K562 (cell line): Measurements from ENCODE around the gene RYK. TPM values are rescaled to one million over a fixed set of nuclear protein-coding genes. Genes with fewer than 3 reads are reported as not detected.

Experiments used
- ATF1 ChIP-seq, 2 experiments: fragments of 450-650 bp in 1 of 2; IDR thresholded peaks; 2 replicates each; pipeline ENCODE4 v1.6.1; 2016; ENCODE audit warnings: missing compliant biosample characterization in 1 of 2, missing genetic modification characterization in 1 of 2
- ILK ChIP-seq: fragments of 450-650 bp; IDR thresholded peaks from 2 replicates; pipeline ENCODE4 v1.6.1; 2016; ENCODE audit warnings: missing genetic modification characterization, low read depth, mild to moderate bottlenecking, missing compliant biosample characterization, moderate library complexity, borderline replicate concordance
- KLF16 ChIP-seq: IDR thresholded peaks from 2 replicates; pipeline ENCODE4 v1.6.1; 2016; ENCODE audit warnings: antibody characterized with exemption
- MIER1 ChIP-seq: fragments of 450-650 bp; IDR thresholded peaks from 2 replicates; pipeline ENCODE4 v1.6.1; 2016; ENCODE audit warnings: antibody characterized with exemption, mild to moderate bottlenecking, low read depth
- MTF1 ChIP-seq: fragments of 250-450 bp; sonication (Bioruptor Pico); IDR thresholded peaks from 2 replicates; pipeline ENCODE4 v1.9.0; 2021; ENCODE audit warnings: moderate library complexity, mild to moderate bottlenecking, inconsistent platforms, borderline replicate concordance
- MYBL2 ChIP-seq, 2 experiments: fragments of 450-650 bp in 1 of 2; sonication (generic) in 1 of 2; formaldehyde crosslinking in 1 of 2; IDR thresholded peaks; 2 replicates each; pipeline versions ENCODE4 v1.6.1 to v1.8.1; 2017 to 2022; ENCODE audit warnings: borderline replicate concordance in 1 of 2, inconsistent platforms in 1 of 2, low read depth in 1 of 2, mild to moderate bottlenecking in 1 of 2, missing genetic modification reagents in 1 of 2, moderate library complexity in 1 of 2
- PHF8 ChIP-seq: fragments of 200-600 bp; sonication (generic); IDR thresholded peaks from 2 replicates; pipeline ENCODE4 v1.6.1; 2012; ENCODE audit warnings: mixed run types, mild to moderate bottlenecking, inconsistent platforms, low read length, moderate library complexity, borderline replicate concordance
- SRSF9 ChIP-seq: fragments of 200-400 bp; formaldehyde crosslinking; IDR thresholded peaks from 2 replicates; pipeline ENCODE4 v1.6.1; 2017; ENCODE audit warnings: low read depth, low read length, borderline replicate concordance
- TAF1 ChIP-seq: IDR thresholded peaks from 2 replicates; pipeline ENCODE4 v1.6.1; 2011; ENCODE audit warnings: mild to moderate bottlenecking, low read length, moderate library complexity; ENCODE audit not compliant: insufficient read depth, control insufficient read depth, severe bottlenecking; ENCODE audit errors: extremely low read depth
- ZNF354B ChIP-seq: fragments of 250-450 bp; sonication (Bioruptor Pico); IDR thresholded peaks from 2 replicates; pipeline ENCODE4 v1.4.0; 2020
- polyA plus RNA-seq, 8 experiments: library from polyadenylated mRNA; depleted of rRNA in 4 of 8; stranded (reverse) in 5 of 8; unstranded in 3 of 8; fragments of >200 nt; fragmentation: Nextera tagmentation in 2 of 8; fragmentation: Illumina TruSeq in 1 of 8; extraction: Ambion mirVana in 2 of 8; extraction: Trizol in 1 of 8; gene quantifications; 2 replicates each; pipeline versions ENCODE4 v1.2.1 to v1.2.3, GENCODE V29; 2011 to 2014; ENCODE audit warnings: inconsistent platforms in 1 of 8, missing spikeins in 1 of 8
- total RNA-seq, 7 experiments: library from RNA; depleted of rRNA in 6 of 7; stranded (reverse); fragments of >200 nt in 6 of 7; fragmentation: Illumina TruSeq in 2 of 7; extraction: Trizol in 2 of 7; gene quantifications; 2 replicates each; pipeline versions ENCODE4 v1.2.1 to v1.2.3, GENCODE V29; 2011 to 2021; ENCODE audit warnings: low replicate concordance in 1 of 7
- TF ChIP-seq, protein P1 (sequence below): sonication (generic); formaldehyde crosslinking; IDR thresholded peaks from 2 replicates; pipeline ENCODE4 v1.8.0; 2022; ENCODE audit warnings: mild to moderate bottlenecking, missing genetic modification reagents
- TF ChIP-seq, protein P2 (sequence below), 2 experiments: fragments of 250-450 bp in 1 of 2; fragments of 450-650 bp in 1 of 2; sonication (Bioruptor Pico) in 1 of 2; IDR thresholded peaks; 2 replicates each; pipeline versions ENCODE4 v1.6.1 to v1.8.0; 2016 to 2021; ENCODE audit warnings: mild to moderate bottlenecking in 2 of 2, moderate library complexity in 2 of 2, missing compliant biosample characterization in 1 of 2, missing genetic modification characterization in 1 of 2
- TF ChIP-seq, protein P3 (sequence below): fragments of 250-450 bp; sonication (Bioruptor Pico); IDR thresholded peaks from 2 replicates; pipeline ENCODE4 v1.8.0; 2022; ENCODE audit warnings: moderate library complexity, mild to moderate bottlenecking, inconsistent platforms
- TF ChIP-seq, protein P4 (sequence below): fragments of 450-650 bp; formaldehyde crosslinking; IDR thresholded peaks from 2 replicates; pipeline ENCODE4 v1.4.0; 2022; ENCODE audit warnings: missing genetic modification characterization
- TF ChIP-seq, protein P5 (sequence below): fragments of 250-450 bp; sonication (Bioruptor Pico); IDR thresholded peaks from 2 replicates; pipeline ENCODE4 v1.5.0; 2021
- TF ChIP-seq, protein P6 (sequence below): fragments of 250-450 bp; sonication (Bioruptor Pico); IDR thresholded peaks from 2 replicates; pipeline ENCODE4 v1.8.0; 2022; ENCODE audit warnings: inconsistent platforms, mild to moderate bottlenecking, moderate library complexity, borderline replicate concordance

RYK gene
- total and polyA plus RNA-seq, 9 of the 15 experiments (the other 6 are each of a cell fraction or from before 2014, with no cell fraction given): 4.2 to 29.5 (median 16.6) TPM

DNA sequence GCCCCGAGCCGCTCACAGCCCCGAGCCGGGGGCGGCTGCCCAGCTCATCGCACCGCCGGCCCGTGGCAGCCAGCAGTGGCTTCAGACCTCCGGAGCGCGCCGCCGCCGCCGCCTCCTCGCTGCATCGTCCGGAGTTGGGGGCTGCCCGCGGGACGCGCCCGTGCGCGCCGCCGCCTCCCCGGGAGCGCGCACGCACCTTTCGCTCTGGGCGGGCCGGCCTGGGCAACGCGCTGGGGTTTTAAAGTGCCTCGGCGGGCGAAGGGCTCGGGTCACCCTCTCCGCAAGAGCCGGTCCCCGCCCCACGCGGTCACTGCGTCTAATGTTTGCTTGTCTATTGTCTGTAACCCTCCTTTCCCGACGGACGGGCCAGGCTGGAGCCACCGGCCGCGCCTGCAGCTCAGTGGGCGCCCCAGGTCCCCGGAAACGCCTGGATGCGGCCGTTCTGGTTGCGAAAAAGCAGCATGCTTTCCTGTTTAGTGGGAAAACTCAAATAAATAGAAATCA, at the start of gene RYK (continued):
- TF ChIP-seq TAF1 (peak; percentile 85), ATF1 (CRISPR knock-in tag; IDR thresholded peaks at IDR 0.05) (no peak), ATF1 (tag; IDR thresholded peaks at IDR 0.05) (no peak), ILK (tag) (no peak), ZNF354B (no peak), PHF8 (peak; percentile 81), MTF1 (CRISPR knock-in tag) (no peak), KLF16 (no peak), SRSF9 (no peak), MIER1 (no peak), MYBL2 (IDR thresholded peaks at IDR 0.05; ENCODE audit: low read depth) (no peak), MYBL2 (CRISPR knock-in tag; IDR thresholded peaks at IDR 0.05; ENCODE audit: borderline replicate concordance) (no peak)
- TF ChIP-seq, protein P1, sequence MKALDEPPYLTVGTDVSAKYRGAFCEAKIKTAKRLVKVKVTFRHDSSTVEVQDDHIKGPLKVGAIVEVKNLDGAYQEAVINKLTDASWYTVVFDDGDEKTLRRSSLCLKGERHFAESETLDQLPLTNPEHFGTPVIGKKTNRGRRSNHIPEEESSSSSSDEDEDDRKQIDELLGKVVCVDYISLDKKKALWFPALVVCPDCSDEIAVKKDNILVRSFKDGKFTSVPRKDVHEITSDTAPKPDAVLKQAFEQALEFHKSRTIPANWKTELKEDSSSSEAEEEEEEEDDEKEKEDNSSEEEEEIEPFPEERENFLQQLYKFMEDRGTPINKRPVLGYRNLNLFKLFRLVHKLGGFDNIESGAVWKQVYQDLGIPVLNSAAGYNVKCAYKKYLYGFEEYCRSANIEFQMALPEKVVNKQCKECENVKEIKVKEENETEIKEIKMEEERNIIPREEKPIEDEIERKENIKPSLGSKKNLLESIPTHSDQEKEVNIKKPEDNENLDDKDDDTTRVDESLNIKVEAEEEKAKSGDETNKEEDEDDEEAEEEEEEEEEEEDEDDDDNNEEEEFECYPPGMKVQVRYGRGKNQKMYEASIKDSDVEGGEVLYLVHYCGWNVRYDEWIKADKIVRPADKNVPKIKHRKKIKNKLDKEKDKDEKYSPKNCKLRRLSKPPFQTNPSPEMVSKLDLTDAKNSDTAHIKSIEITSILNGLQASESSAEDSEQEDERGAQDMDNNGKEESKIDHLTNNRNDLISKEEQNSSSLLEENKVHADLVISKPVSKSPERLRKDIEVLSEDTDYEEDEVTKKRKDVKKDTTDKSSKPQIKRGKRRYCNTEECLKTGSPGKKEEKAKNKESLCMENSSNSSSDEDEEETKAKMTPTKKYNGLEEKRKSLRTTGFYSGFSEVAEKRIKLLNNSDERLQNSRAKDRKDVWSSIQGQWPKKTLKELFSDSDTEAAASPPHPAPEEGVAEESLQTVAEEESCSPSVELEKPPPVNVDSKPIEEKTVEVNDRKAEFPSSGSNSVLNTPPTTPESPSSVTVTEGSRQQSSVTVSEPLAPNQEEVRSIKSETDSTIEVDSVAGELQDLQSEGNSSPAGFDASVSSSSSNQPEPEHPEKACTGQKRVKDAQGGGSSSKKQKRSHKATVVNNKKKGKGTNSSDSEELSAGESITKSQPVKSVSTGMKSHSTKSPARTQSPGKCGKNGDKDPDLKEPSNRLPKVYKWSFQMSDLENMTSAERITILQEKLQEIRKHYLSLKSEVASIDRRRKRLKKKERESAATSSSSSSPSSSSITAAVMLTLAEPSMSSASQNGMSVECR (CRISPR knock-in tag): no peak
- TF ChIP-seq, protein P2, sequence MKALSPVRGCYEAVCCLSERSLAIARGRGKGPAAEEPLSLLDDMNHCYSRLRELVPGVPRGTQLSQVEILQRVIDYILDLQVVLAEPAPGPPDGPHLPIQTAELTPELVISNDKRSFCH (CRISPR knock-in tag; IDR thresholded peaks at IDR 0.05): no peak
- TF ChIP-seq, protein P2 (tag; IDR thresholded peaks at IDR 0.05): no peak
- TF ChIP-seq, protein P3, sequence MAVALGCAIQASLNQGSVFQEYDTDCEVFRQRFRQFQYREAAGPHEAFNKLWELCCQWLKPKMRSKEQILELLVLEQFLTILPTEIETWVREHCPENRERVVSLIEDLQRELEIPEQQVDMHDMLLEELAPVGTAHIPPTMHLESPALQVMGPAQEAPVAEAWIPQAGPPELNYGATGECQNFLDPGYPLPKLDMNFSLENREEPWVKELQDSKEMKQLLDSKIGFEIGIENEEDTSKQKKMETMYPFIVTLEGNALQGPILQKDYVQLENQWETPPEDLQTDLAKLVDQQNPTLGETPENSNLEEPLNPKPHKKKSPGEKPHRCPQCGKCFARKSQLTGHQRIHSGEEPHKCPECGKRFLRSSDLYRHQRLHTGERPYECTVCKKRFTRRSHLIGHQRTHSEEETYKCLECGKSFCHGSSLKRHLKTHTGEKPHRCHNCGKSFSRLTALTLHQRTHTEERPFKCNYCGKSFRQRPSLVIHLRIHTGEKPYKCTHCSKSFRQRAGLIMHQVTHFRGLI: no peak
- TF ChIP-seq, protein P4, sequence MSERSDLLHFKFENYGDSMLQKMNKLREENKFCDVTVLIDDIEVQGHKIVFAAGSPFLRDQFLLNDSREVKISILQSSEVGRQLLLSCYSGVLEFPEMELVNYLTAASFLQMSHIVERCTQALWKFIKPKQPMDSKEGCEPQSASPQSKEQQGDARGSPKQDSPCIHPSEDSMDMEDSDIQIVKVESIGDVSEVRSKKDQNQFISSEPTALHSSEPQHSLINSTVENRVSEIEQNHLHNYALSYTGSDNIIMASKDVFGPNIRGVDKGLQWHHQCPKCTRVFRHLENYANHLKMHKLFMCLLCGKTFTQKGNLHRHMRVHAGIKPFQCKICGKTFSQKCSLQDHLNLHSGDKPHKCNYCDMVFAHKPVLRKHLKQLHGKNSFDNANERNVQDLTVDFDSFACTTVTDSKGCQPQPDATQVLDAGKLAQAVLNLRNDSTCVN (CRISPR knock-in tag): no peak
- TF ChIP-seq, protein P5, sequence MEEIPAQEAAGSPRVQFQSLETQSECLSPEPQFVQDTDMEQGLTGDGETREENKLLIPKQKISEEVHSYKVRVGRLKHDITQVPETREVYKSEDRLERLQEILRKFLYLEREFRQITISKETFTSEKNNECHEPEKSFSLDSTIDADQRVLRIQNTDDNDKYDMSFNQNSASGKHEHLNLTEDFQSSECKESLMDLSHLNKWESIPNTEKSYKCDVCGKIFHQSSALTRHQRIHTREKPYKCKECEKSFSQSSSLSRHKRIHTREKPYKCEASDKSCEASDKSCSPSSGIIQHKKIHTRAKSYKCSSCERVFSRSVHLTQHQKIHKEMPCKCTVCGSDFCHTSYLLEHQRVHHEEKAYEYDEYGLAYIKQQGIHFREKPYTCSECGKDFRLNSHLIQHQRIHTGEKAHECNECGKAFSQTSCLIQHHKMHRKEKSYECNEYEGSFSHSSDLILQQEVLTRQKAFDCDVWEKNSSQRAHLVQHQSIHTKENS (CRISPR knock-in tag): no peak
- TF ChIP-seq, protein P6, sequence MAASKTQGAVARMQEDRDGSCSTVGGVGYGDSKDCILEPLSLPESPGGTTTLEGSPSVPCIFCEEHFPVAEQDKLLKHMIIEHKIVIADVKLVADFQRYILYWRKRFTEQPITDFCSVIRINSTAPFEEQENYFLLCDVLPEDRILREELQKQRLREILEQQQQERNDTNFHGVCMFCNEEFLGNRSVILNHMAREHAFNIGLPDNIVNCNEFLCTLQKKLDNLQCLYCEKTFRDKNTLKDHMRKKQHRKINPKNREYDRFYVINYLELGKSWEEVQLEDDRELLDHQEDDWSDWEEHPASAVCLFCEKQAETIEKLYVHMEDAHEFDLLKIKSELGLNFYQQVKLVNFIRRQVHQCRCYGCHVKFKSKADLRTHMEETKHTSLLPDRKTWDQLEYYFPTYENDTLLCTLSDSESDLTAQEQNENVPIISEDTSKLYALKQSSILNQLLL: no peak
